GM23338 (cell line): ENCODE data around the gene PSMD12. TPM values are rescaled to one million over a fixed set of nuclear protein-coding genes. Genes with fewer than 3 reads are reported as not detected.

ENCODE experiments used
- ATAC-seq: fragments of 200-7000 bp; cut with Tn5 transposase; 3 replicates; pipeline ENCODE4 v1.9.1; 2020
- DNase-seq: peaks from one replicate; pipeline ENCODE4 v3.0.0-alpha.2; 2015; ENCODE audit warnings: low spot score
- H2AFZ ChIP-seq: fragments of 200-600 bp; sonication (generic); 2 replicates; pipeline ENCODE4 v1.8.0; 2016; ENCODE audit warnings: antibody characterized with exemption, mild to moderate bottlenecking, moderate library complexity
- H3F3A ChIP-seq: fragments of 200-600 bp; sonication (generic); replicated peaks from 2 replicates; pipeline ENCODE4 v1.8.0; 2017; ENCODE audit warnings: antibody characterized with exemption, mixed run types, low read depth
- H3K27ac ChIP-seq: fragments of 200-600 bp; sonication (generic); 2 replicates; pipeline ENCODE4 v1.6.1; 2016; ENCODE audit warnings: low read depth
- H3K27me3 ChIP-seq: fragments of 200-600 bp; sonication (generic); 2 replicates; pipeline ENCODE4 v1.8.0; 2016; ENCODE audit warnings: mild to moderate bottlenecking, mixed run types, moderate library complexity; ENCODE audit not compliant: insufficient read depth
- H3K36me3 ChIP-seq: fragments of 200-600 bp; sonication (generic); 2 replicates; pipeline ENCODE4 v1.8.0; 2016; ENCODE audit warnings: mild to moderate bottlenecking; ENCODE audit not compliant: insufficient read depth
- H3K4me1 ChIP-seq: fragments of 200-600 bp; sonication (generic); 2 replicates; pipeline ENCODE4 v1.8.0; 2016; ENCODE audit warnings: mild to moderate bottlenecking, moderate library complexity; ENCODE audit not compliant: insufficient read depth
- H3K4me2 ChIP-seq: fragments of 200-600 bp; sonication (generic); 2 replicates; pipeline ENCODE4 v1.7.1; 2017; ENCODE audit warnings: mixed run types
- H3K4me3 ChIP-seq: fragments of 200-600 bp; sonication (generic); 2 replicates; pipeline ENCODE4 v1.6.1; 2016; ENCODE audit warnings: mixed run types
- H3K79me2 ChIP-seq: fragments of 200-600 bp; sonication (generic); replicated peaks from 2 replicates; pipeline ENCODE4 v1.8.0; 2017; ENCODE audit warnings: mild to moderate bottlenecking; ENCODE audit not compliant: insufficient read depth
- H3K9me2 ChIP-seq: fragments of 200-600 bp; sonication (generic); 2 replicates; pipeline ENCODE4 v1.8.0; 2017; ENCODE audit not compliant: insufficient read depth
- H4K20me1 ChIP-seq: fragments of 200-600 bp; sonication (generic); replicated peaks from 2 replicates; pipeline ENCODE4 v1.8.0; 2017; ENCODE audit warnings: mild to moderate bottlenecking; ENCODE audit not compliant: insufficient read depth
- H3K27ac Mint-ChIP-seq: 2 replicates; pipeline ENCODE4 v1.8.0; 2020; ENCODE audit warnings: inconsistent platforms, mild to moderate bottlenecking, moderate library complexity, mixed read lengths
- H3K27me3 Mint-ChIP-seq: 3 replicates; pipeline ENCODE4 v1.8.0; 2022; ENCODE audit warnings: low read depth, mild to moderate bottlenecking, moderate library complexity, mixed read lengths, inconsistent platforms; ENCODE audit not compliant: insufficient read depth, poor library complexity
- H3K36me3 Mint-ChIP-seq: 3 replicates; pipeline ENCODE4 v1.8.0; 2021; ENCODE audit warnings: low read depth, mild to moderate bottlenecking, inconsistent platforms, moderate library complexity, mixed read lengths
- H3K4me1 Mint-ChIP-seq: 3 replicates; pipeline ENCODE4 v1.8.0; 2020; ENCODE audit warnings: mild to moderate bottlenecking, inconsistent platforms, mixed read lengths
- H3K4me3 Mint-ChIP-seq: 3 replicates; pipeline ENCODE4 v1.8.0; 2021; ENCODE audit warnings: moderate library complexity, mild to moderate bottlenecking, inconsistent platforms, mixed read lengths
- H3K9me3 Mint-ChIP-seq: 3 replicates; pipeline ENCODE4 v1.8.0; 2020; ENCODE audit warnings: moderate library complexity, mild to moderate bottlenecking, inconsistent platforms, mixed read lengths
- CREB1 ChIP-seq: fragments of 250-450 bp; sonication (Bioruptor Pico); IDR thresholded peaks from 2 replicates; pipeline ENCODE4 v1.5.0; 2020; ENCODE audit warnings: low read depth, mild to moderate bottlenecking, moderate library complexity
- EZH2 ChIP-seq: fragments of 200-600 bp; sonication (generic); IDR thresholded peaks from one replicate; pipeline ENCODE4 v1.8.0; 2017; ENCODE audit warnings: antibody characterized with exemption, mild to moderate bottlenecking, low read depth; ENCODE audit not compliant: unreplicated experiment
- EZH2phosphoT487 ChIP-seq: fragments of 200-600 bp; sonication (generic); IDR thresholded peaks from one replicate; pipeline ENCODE4 v1.8.1; 2018; ENCODE audit warnings: antibody characterized with exemption; ENCODE audit not compliant: unreplicated experiment
- JUNB ChIP-seq: IDR thresholded peaks from one replicate; pipeline ENCODE4 v1.6.1; 2016; ENCODE audit warnings: antibody characterized with exemption; ENCODE audit not compliant: unreplicated experiment
- NANOG ChIP-seq: IDR thresholded peaks from 2 replicates; pipeline ENCODE4 v1.6.1; 2016; ENCODE audit warnings: antibody characterized with exemption, borderline replicate concordance
- STAT1 ChIP-seq: IDR thresholded peaks from one replicate; pipeline ENCODE4 v1.6.1; 2016; ENCODE audit warnings: antibody characterized with exemption; ENCODE audit not compliant: unreplicated experiment
- polyA plus RNA-seq: library from polyadenylated mRNA; unstranded; fragments of >200 nt; fragmentation: Nextera tagmentation; extraction: Ambion mirVana; gene quantifications from 2 replicates; pipeline ENCODE4 v1.2.1, GENCODE V29; 2016
- total RNA-seq: library from RNA; depleted of rRNA; stranded (reverse); fragments of >200 nt; shearing (Covaris generic); gene quantifications from 2 replicates; pipeline ENCODE4 v1.2.3, GENCODE V29; 2014
- TF ChIP-seq, protein P1 (sequence below): IDR thresholded peaks from 2 replicates; pipeline ENCODE4 v1.6.1; 2016; ENCODE audit warnings: antibody characterized with exemption
- TF ChIP-seq, protein P2 (sequence below): IDR thresholded peaks from one replicate; pipeline ENCODE4 v1.6.1; 2018; ENCODE audit warnings: antibody characterized with exemption; ENCODE audit not compliant: unreplicated experiment
- TF ChIP-seq, protein P3 (sequence below), 2 experiments: fragments of 200-600 bp in 1 of 2; sonication (generic) in 1 of 2; conservative IDR thresholded peaks; 2 replicates each; pipeline versions ENCODE4 v1.5.1 to v1.6.1; 2016 to 2017; ENCODE audit warnings: antibody characterized with exemption in 2 of 2, low read depth in 2 of 2, mild to moderate bottlenecking in 2 of 2, moderate library complexity in 1 of 2

Gene PSMD12
- total and polyA plus RNA-seq, 2 experiments from 2014 or later: 73.7 to 146 TPM

DNA sequence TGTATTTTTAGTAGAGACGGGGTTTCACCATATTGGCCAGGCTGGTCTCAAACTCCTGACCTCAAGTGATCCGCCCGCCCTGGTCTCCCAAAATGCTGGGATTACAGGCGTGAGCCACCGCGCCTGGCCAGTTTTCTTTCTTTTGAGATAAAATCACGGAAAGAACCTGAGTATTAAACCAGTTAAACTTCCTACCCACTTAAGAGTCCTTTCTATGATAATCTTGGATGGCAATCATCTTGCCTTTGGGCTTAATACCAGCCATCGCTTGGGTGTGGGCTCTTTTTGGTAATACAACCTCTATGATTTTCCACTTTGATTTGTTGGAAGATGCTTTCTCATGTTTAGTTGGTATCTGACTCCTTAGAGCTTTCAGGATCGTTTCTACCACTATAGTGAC lies 34.7 kb upstream of the PSMD12 start (continued):
- TF ChIP-seq, protein P1, sequence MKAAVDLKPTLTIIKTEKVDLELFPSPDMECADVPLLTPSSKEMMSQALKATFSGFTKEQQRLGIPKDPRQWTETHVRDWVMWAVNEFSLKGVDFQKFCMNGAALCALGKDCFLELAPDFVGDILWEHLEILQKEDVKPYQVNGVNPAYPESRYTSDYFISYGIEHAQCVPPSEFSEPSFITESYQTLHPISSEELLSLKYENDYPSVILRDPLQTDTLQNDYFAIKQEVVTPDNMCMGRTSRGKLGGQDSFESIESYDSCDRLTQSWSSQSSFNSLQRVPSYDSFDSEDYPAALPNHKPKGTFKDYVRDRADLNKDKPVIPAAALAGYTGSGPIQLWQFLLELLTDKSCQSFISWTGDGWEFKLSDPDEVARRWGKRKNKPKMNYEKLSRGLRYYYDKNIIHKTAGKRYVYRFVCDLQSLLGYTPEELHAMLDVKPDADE: no peak
- no peak for TF ChIP-seq JUNB
- TF ChIP-seq, protein P2, sequence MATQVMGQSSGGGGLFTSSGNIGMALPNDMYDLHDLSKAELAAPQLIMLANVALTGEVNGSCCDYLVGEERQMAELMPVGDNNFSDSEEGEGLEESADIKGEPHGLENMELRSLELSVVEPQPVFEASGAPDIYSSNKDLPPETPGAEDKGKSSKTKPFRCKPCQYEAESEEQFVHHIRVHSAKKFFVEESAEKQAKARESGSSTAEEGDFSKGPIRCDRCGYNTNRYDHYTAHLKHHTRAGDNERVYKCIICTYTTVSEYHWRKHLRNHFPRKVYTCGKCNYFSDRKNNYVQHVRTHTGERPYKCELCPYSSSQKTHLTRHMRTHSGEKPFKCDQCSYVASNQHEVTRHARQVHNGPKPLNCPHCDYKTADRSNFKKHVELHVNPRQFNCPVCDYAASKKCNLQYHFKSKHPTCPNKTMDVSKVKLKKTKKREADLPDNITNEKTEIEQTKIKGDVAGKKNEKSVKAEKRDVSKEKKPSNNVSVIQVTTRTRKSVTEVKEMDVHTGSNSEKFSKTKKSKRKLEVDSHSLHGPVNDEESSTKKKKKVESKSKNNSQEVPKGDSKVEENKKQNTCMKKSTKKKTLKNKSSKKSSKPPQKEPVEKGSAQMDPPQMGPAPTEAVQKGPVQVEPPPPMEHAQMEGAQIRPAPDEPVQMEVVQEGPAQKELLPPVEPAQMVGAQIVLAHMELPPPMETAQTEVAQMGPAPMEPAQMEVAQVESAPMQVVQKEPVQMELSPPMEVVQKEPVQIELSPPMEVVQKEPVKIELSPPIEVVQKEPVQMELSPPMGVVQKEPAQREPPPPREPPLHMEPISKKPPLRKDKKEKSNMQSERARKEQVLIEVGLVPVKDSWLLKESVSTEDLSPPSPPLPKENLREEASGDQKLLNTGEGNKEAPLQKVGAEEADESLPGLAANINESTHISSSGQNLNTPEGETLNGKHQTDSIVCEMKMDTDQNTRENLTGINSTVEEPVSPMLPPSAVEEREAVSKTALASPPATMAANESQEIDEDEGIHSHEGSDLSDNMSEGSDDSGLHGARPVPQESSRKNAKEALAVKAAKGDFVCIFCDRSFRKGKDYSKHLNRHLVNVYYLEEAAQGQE: no peak
- TF ChIP-seq EZH2: no peak
- TF ChIP-seq, protein P3, sequence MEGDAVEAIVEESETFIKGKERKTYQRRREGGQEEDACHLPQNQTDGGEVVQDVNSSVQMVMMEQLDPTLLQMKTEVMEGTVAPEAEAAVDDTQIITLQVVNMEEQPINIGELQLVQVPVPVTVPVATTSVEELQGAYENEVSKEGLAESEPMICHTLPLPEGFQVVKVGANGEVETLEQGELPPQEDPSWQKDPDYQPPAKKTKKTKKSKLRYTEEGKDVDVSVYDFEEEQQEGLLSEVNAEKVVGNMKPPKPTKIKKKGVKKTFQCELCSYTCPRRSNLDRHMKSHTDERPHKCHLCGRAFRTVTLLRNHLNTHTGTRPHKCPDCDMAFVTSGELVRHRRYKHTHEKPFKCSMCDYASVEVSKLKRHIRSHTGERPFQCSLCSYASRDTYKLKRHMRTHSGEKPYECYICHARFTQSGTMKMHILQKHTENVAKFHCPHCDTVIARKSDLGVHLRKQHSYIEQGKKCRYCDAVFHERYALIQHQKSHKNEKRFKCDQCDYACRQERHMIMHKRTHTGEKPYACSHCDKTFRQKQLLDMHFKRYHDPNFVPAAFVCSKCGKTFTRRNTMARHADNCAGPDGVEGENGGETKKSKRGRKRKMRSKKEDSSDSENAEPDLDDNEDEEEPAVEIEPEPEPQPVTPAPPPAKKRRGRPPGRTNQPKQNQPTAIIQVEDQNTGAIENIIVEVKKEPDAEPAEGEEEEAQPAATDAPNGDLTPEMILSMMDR (conservative IDR thresholded peaks at IDR 0.05; ENCODE audit: low read depth in 2 of 2): no peak

DNA sequence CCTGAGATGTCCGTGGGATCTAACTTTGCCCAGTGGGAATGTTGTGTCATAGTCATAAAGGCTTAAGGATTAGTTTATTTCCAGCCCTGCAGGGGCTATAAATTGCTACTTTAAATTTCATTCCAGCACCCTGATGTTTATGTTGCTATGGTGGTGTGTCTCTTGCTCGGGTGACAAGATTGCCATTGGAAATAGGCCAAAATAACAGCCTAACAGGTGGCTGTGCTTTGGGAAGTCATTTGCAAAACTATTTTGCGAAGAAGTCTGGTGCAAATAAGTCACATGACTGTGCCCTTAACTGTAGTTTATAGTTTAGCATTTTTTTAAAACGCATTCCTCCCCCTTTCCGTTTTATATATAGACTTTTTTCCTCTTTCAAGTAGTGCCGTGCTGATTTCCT lies 33.8 kb upstream of the PSMD12 start:
- DNase-seq (no peak), ATAC-seq (no peak)
- H3K27me3 ChIP-seq: no peaks in the 10 kb centered on the region
- H2AFZ ChIP-seq: no peak overlapping the region
- H3K36me3 ChIP-seq: no peaks in the 10 kb centered on the region
- peaks cover 5% of the 10 kb centered on the region for H3K27me3 Mint-ChIP-seq
- peaks cover 32% of the 10 kb centered on the region for H3K4me1 ChIP-seq
- no peak overlapping the region; the same call in 1 of the 2 replicates for H3K27ac ChIP-seq
- H3K4me2 ChIP-seq: no peak overlapping the region
- no peaks in the 10 kb centered on the region for H3K9me2 ChIP-seq
- H3K4me1 Mint-ChIP-seq: peaks cover 38% of the 10 kb centered on the region
- TF ChIP-seq STAT1: no peak
- TF ChIP-seq, protein P2: no peak
- TF ChIP-seq, protein P3 (conservative IDR thresholded peaks at IDR 0.05; ENCODE audit: low read depth in 2 of 2): no peak
- no peak for TF ChIP-seq CREB1
- no peak for TF ChIP-seq NANOG
- TF ChIP-seq EZH2: no peak
- TF ChIP-seq EZH2phosphoT487: no peak
- H3F3A ChIP-seq: no peaks in the 10 kb centered on the region
- peaks cover 19% of the 10 kb centered on the region for H4K20me1 ChIP-seq
- peaks cover 100% of the 10 kb centered on the region for H3K79me2 ChIP-seq
- H3K4me3 ChIP-seq: no peak overlapping the region
- H3K27ac Mint-ChIP-seq: no peak overlapping the region
- peaks cover 22% of the 10 kb centered on the region for H3K36me3 Mint-ChIP-seq
- no peaks in the 10 kb centered on the region for H3K9me3 Mint-ChIP-seq
- H3K4me3 Mint-ChIP-seq: no peak overlapping the region
